ENCODE results near the gene CCDC17. TPM values are rescaled to one million over a fixed set of nuclear protein-coding genes. Genes with fewer than 3 reads are reported as not detected.
A peak's percentile ranks its signal among the peaks of the same experiment; 100 is the strongest.

CCDC17 gene
- total RNA-seq, 1 experiment from 2014 or later: 1.9 TPM

- no TSS peak for BruUV-seq (replicated peaks)
These were observed 39.3 kb downstream of the CCDC17 start for GRCh38 chr1:45584351-45585109.

GRCh38 chr1:45583666-45584350 is 40.0 kb downstream of the CCDC17 start, which contains the start of gene NASP:
Gene NASP (plus strand): TSS chr1:45584041. CDS start chr1:45584147, 106 bp downstream.
- Mint-ChIP-seq H3K27ac (ENCODE audit: unreplicated experiment) (peak within 1 kb of the TSS; percentile 98), H3K4me3 (ENCODE audit: unreplicated experiment) (peak within 1 kb of the TSS; percentile 97), H3K9me3 (ENCODE audit: unreplicated experiment) (no peaks in the 10 kb centered on the region), H3K27me3 (ENCODE audit: insufficient read depth, unreplicated experiment) (no peaks in the 10 kb centered on the region), H3K4me1 (ENCODE audit: low read depth, unreplicated experiment) (no peaks in the 10 kb centered on the region), H3K36me3 (ENCODE audit: insufficient read depth, unreplicated experiment) (peaks cover 33% of the 10 kb centered on the region)
- POLR2A ChIA-PET: interaction anchor here (0.8 to 1.3 kb wide), 8 partner anchors 33 to 280 kb away, joined by 3 to 9 read pairs (median 4); partner anchors contain the start of genes AKR1A1, GPBP1L1, PRDX1 and TESK2
- H3K27me3 ChIP-seq (replicated peaks; ENCODE audit: control insufficient read depth, insufficient read depth, low read length): no peaks in the 10 kb centered on the region
- H3K36me3 ChIP-seq (ENCODE audit: control insufficient read depth, insufficient read depth, low read length): no peaks in the 10 kb centered on the region
- TSS peak; percentile 51 for BruUV-seq (replicated peaks)
- intact Hi-C loops (cut with micrococcal nuclease; ENCODE audit: unreplicated experiment): loop anchor here (5.0 kb wide), 1 partner anchor 103 kb away; the partner anchor contains the start of genes GPBP1L1 and TMEM69
- H3K4me3 ChIP-seq (ENCODE audit: low read depth, low read length): peak within 1 kb of the TSS; percentile 86
- CTCF ChIA-PET: interaction anchor here (0.9 to 1.0 kb wide), 2 partner anchors 14 to 33 kb away, joined by 3 to 4 read pairs; partner anchors contain the start of gene AKR1A1
- DNase-seq: peak; percentile 85 to 90
- 0 out of 2 replicates have a peak, but pooled peaks cover 4% of the 10 kb centered on the region for H3K4me1 ChIP-seq
- H3K9me3 ChIP-seq: no peaks in the 10 kb centered on the region
- no peak for TF ChIP-seq CTCF (IDR thresholded peaks at IDR 0.05; ENCODE audit: insufficient read depth in 1 of 2, low read depth in 1 of 2, low read length in 1 of 2, severe bottlenecking in 1 of 2, unreplicated experiment in 1 of 2)

More at GRCh38 chr1:45584351-45585109, 39.3 kb downstream of the CCDC17 start:
- no peaks in the 10 kb centered on the region for H3K36me3 ChIP-seq (ENCODE audit: control insufficient read depth, insufficient read depth, low read length)
- DNase-seq: peak; percentile 83 to 90
- CTCF ChIA-PET: interaction anchor here (0.8 to 1.0 kb wide), 2 partner anchors 33 to 84 kb away, joined by 3 read pairs; partner anchors contain the start of genes AKR1A1 and MMACHC
- H3K27me3 Mint-ChIP-seq (ENCODE audit: insufficient read depth, unreplicated experiment): no peaks in the 10 kb centered on the region
- no peaks in the 10 kb centered on the region for H3K9me3 ChIP-seq
- TF ChIP-seq CTCF (IDR thresholded peaks at IDR 0.05; ENCODE audit: insufficient read depth in 1 of 2, low read depth in 1 of 2, low read length in 1 of 2, severe bottlenecking in 1 of 2, unreplicated experiment in 1 of 2): peak in 1 of 2 experiments; percentile 4
- intact Hi-C loops (cut with micrococcal nuclease; ENCODE audit: unreplicated experiment): loop anchor here (5.0 kb wide), 1 partner anchor 103 kb away; the partner anchor contains the start of genes GPBP1L1 and TMEM69
- H3K4me3 Mint-ChIP-seq (ENCODE audit: unreplicated experiment): peak overlapping the region; percentile 97
- H3K27me3 ChIP-seq (replicated peaks; ENCODE audit: control insufficient read depth, insufficient read depth, low read length): no peaks in the 10 kb centered on the region
- 0 out of 2 replicates have a peak, but pooled peaks cover 4% of the 10 kb centered on the region for H3K4me1 ChIP-seq
- peaks cover 40% of the 10 kb centered on the region for H3K36me3 Mint-ChIP-seq (ENCODE audit: insufficient read depth, unreplicated experiment)
- peak overlapping the region; percentile 86 for H3K4me3 ChIP-seq (ENCODE audit: low read depth, low read length)
- no peaks in the 10 kb centered on the region for H3K9me3 Mint-ChIP-seq (ENCODE audit: unreplicated experiment)
- POLR2A ChIA-PET: interaction anchor here (0.6 to 1.2 kb wide), 7 partner anchors 45 to 1051 kb away, joined by 3 to 6 read pairs (median 3); partner anchors contain the start of genes PRDX1 and RAD54L
- H3K4me1 Mint-ChIP-seq (ENCODE audit: low read depth, unreplicated experiment): no peaks in the 10 kb centered on the region
- peak overlapping the region; percentile 98 for H3K27ac Mint-ChIP-seq (ENCODE audit: unreplicated experiment)
